ENCODE measurements around the gene C17orf113.
A peak's percentile ranks its signal among the peaks of the same experiment; 100 is the strongest.
"Not testable (repeated sequence)": the region's sequence is repeated elsewhere in the genome, so short reads cannot be mapped to it uniquely, and the experiment has no call there.

C17orf113 gene

GRCh38 chr17:42041619-42042018 is 8.8 kb downstream of the C17orf113 start:
- no peak for DNase-seq

GRCh38 chr17:42040818-42041217 is 9.6 kb downstream of the C17orf113 start:
- DNase-seq, result no peak

GRCh38 chr17:42039794-42040763 is 10.3 kb downstream of the C17orf113 start:
- no peak for DNase-seq

- DNase-seq, result no peak
Observed at GRCh38 chr17:42038221-42038973, 12.0 kb downstream of the C17orf113 start.

GRCh38 chr17:42034059-42034458 is 16.3 kb downstream of the C17orf113 start:
- DNase-seq, result no peak

GRCh38 chr17:42031584-42031983 is 18.8 kb downstream of the C17orf113 start:
- DNase-seq, result no peak

- no peak for DNase-seq
Observed at GRCh38 chr17:42028791-42029127, 21.6 kb downstream of the C17orf113 start.

GRCh38 chr17:42027961-42028790 is 22.2 kb downstream of the C17orf113 start:
- DNase-seq, result no peak

- no peak for DNase-seq
Observed at GRCh38 chr17:42027590-42027889, 22.9 kb downstream of the C17orf113 start.

GRCh38 chr17:42026857-42027589 is 23.4 kb downstream of the C17orf113 start:
- no peak for DNase-seq

- DNase-seq, result no peak
Observed at GRCh38 chr17:42025936-42026335, 24.5 kb downstream of the C17orf113 start.

GRCh38 chr17:42025191-42025579 is 25.2 kb downstream of the C17orf113 start:
- no peak for DNase-seq

- DNase-seq, result no peak
Observed at GRCh38 chr17:42023524-42024349, 26.7 kb downstream of the C17orf113 start.

GRCh38 chr17:42020845-42021244 is 29.6 kb downstream of the C17orf113 start:
- DNase-seq, result not testable (repeated sequence)

- DNase-seq, result peak; percentile 89 to 93 (median 91)
Observed at GRCh38 chr17:42019509-42020404, 30.6 kb downstream of the C17orf113 start, which contains the start of gene NKIRAS2. NKIRAS2 (plus strand) TSS chr17:42020090; CDS start chr17:42021578, 1,488 bp downstream.

- no peak for DNase-seq
Observed at GRCh38 chr17:42018988-42019387, 31.4 kb downstream of the C17orf113 start.

- no peak for DNase-seq
Observed at GRCh38 chr17:42018339-42018738, 32.1 kb downstream of the C17orf113 start.

GRCh38 chr17:42017866-42018200 is 32.6 kb downstream of the C17orf113 start:
- DNase-seq, result no peak

- DNase-seq, result peak; percentile 76 to 94 (median 83)
Observed at GRCh38 chr17:42016941-42017865, 33.2 kb downstream of the C17orf113 start, which contains the start of gene DNAJC7. DNAJC7 (minus strand) TSS chr17:42017439; CDS start chr17:42017416, 23 bp downstream.

Data from T-helper 1 cell (primary cell).